Ascending aorta (tissue), 2 donors: ENCODE results near the gene MTARC1. TPM values are rescaled to one million over a fixed set of nuclear protein-coding genes. Genes with fewer than 3 reads are reported as not detected.

Experiments
- DNase-seq, 2 donors: peaks; one replicate each; pipeline ENCODE4 v3.0.0-alpha.2; 2019; ENCODE audit warnings: low spot score in 2 of 2
- H3K27ac ChIP-seq, 2 donors: fragments of 200-600 bp; sonication (generic); one replicate each; pipeline ENCODE4 v1.5.1; 2016 to 2017; ENCODE audit warnings: mild to moderate bottlenecking in 1 of 2
- H3K27me3 ChIP-seq: fragments of 200-600 bp; sonication (generic); one replicate; pipeline ENCODE4 v1.5.1; 2017
- H3K36me3 ChIP-seq, 2 donors: fragments of 200-600 bp; sonication (generic); one replicate each; pipeline ENCODE4 v1.5.1; 2016
- H3K4me1 ChIP-seq, 2 donors: fragments of 200-600 bp; sonication (generic); one replicate each; pipeline ENCODE4 v1.5.1; 2016 to 2017; ENCODE audit warnings: mild to moderate bottlenecking in 1 of 2
- H3K4me3 ChIP-seq, 2 donors: fragments of 200-600 bp; sonication (generic); one replicate each; pipeline ENCODE4 v1.5.1; 2016 to 2017; ENCODE audit warnings: mild to moderate bottlenecking in 1 of 2
- H3K9me3 ChIP-seq, 2 donors: fragments of 200-600 bp; sonication (generic); one replicate each; pipeline ENCODE4 v1.5.1; 2016
- CTCF ChIP-seq, 3 experiments: fragments of 200-600 bp in 2 of 3; fragments of 450-650 bp in 1 of 3; sonication (generic) in 2 of 3; IDR thresholded peaks; one replicate each; pipeline ENCODE4 v1.5.1; 2016 to 2019; ENCODE audit warnings: antibody characterized with exemption in 3 of 3, mild to moderate bottlenecking in 1 of 3, moderate library complexity in 1 of 3
- intact Hi-C: fragments of 100-400 bp; cut with DNase I; formaldehyde crosslinking; loops from one replicate; pipeline ENCODE4 v1.15.1; 2023
- total RNA-seq: library from RNA; depleted of rRNA; stranded (reverse); fragments of >200 nt; gene quantifications from one replicate; pipeline ENCODE4 v1.1.0, GENCODE V29; 2016

MTARC1 gene
- total RNA-seq, 1 donor from 2014 or later: 2.2 TPM

GRCh38 chr1:220787069-220787619 lies 431 bp downstream of the MTARC1 start:
- no peaks in the 10 kb centered on the region for H3K36me3 ChIP-seq
- H3K4me1 ChIP-seq: peaks cover 8 to 20% of the 10 kb centered on the region in 2 donors
- DNase-seq: peak in 1 of 2 donors; percentile 53
- TF ChIP-seq CTCF (IDR thresholded peaks at IDR 0.05): no peak
- peak overlapping the region; percentile 78 for H3K4me3 ChIP-seq
- H3K27me3 ChIP-seq: no peaks in the 10 kb centered on the region
- H3K27ac ChIP-seq: peak overlapping the region; percentile 53 to 77
- intact Hi-C loops: loop anchor here (5.0 kb wide), 1 partner anchor 55 kb away; no protein-coding TSS in a partner anchor
- no peaks in the 10 kb centered on the region for H3K9me3 ChIP-seq

GRCh38 chr1:220788900-220789299 lies 2.2 kb downstream of the MTARC1 start:
- DNase-seq: peak in 1 of 2 donors; percentile 58
- peaks cover 8 to 20% of the 10 kb centered on the region in 2 donors for H3K4me1 ChIP-seq

GRCh38 chr1:220789532-220790147 lies 2.9 kb downstream of the MTARC1 start:
- Histone ChIP-seq H3K4me1 (peaks cover 8 to 20% of the 10 kb centered on the region in 2 donors), H3K4me3 (no peak overlapping the region), H3K36me3 (no peaks in the 10 kb centered on the region), H3K27ac (no peak overlapping the region), H3K9me3 (no peaks in the 10 kb centered on the region), H3K27me3 (no peaks in the 10 kb centered on the region)
- peak in 1 of 2 donors; percentile 34 for DNase-seq
- TF ChIP-seq CTCF (IDR thresholded peaks at IDR 0.05): no peak
- intact Hi-C loops: loop anchor here (5.0 kb wide), 1 partner anchor 57 kb away; no protein-coding TSS in a partner anchor

More at GRCh38 chr1:220788900-220789299, 2.2 kb downstream of the MTARC1 start:
- H3K27ac ChIP-seq: peak overlapping the region in 1 of 2 donors; percentile 29
- no peaks in the 10 kb centered on the region for H3K9me3 ChIP-seq
- TF ChIP-seq CTCF (IDR thresholded peaks at IDR 0.05): no peak
- no peaks in the 10 kb centered on the region for H3K27me3 ChIP-seq
- H3K4me3 ChIP-seq: no peak overlapping the region
- no peaks in the 10 kb centered on the region for H3K36me3 ChIP-seq
- intact Hi-C loops: loop anchor here (5.0 kb wide), 1 partner anchor 57 kb away; no protein-coding TSS in a partner anchor

- no peaks in the 10 kb centered on the region for H3K9me3 ChIP-seq
- peak overlapping the region; percentile 71 to 74 for H3K27ac ChIP-seq
- no peaks in the 10 kb centered on the region for H3K27me3 ChIP-seq
- no peak for TF ChIP-seq CTCF (IDR thresholded peaks at IDR 0.05)
- peaks cover 8 to 14% of the 10 kb centered on the region in 2 donors for H3K4me1 ChIP-seq
- intact Hi-C loops: no loop called here
- no peak overlapping the region for H3K4me3 ChIP-seq
- no peaks in the 10 kb centered on the region for H3K36me3 ChIP-seq
- DNase-seq: no peak
Observed at GRCh38 chr1:220791285-220791684, 4.6 kb downstream of the MTARC1 start.

- H3K36me3 ChIP-seq: no peaks in the 10 kb centered on the region
- H3K4me3 ChIP-seq: no peak overlapping the region
- H3K4me1 ChIP-seq: peaks cover 8 to 13% of the 10 kb centered on the region in 2 donors
- peak overlapping the region; percentile 71 to 74 for H3K27ac ChIP-seq
- DNase-seq: no peak
- no peaks in the 10 kb centered on the region for H3K27me3 ChIP-seq
- intact Hi-C loops: no loop called here
- no peaks in the 10 kb centered on the region for H3K9me3 ChIP-seq
- TF ChIP-seq CTCF (IDR thresholded peaks at IDR 0.05): no peak
Observed at GRCh38 chr1:220791956-220792355, 5.2 kb downstream of the MTARC1 start.
